GM18502 (cell line): ENCODE results near the gene CD63.
A peak's percentile ranks its signal among the peaks of the same experiment; 100 is the strongest.

Experiments used
- ATAC-seq: cut with Tn5 transposase; IDR thresholded peaks from one replicate; pipeline ENCODE4 v1.9.1; 2021; ENCODE audit warnings: mild to moderate bottlenecking; ENCODE audit not compliant: unreplicated experiment, poor library complexity

Gene CD63

DNA sequence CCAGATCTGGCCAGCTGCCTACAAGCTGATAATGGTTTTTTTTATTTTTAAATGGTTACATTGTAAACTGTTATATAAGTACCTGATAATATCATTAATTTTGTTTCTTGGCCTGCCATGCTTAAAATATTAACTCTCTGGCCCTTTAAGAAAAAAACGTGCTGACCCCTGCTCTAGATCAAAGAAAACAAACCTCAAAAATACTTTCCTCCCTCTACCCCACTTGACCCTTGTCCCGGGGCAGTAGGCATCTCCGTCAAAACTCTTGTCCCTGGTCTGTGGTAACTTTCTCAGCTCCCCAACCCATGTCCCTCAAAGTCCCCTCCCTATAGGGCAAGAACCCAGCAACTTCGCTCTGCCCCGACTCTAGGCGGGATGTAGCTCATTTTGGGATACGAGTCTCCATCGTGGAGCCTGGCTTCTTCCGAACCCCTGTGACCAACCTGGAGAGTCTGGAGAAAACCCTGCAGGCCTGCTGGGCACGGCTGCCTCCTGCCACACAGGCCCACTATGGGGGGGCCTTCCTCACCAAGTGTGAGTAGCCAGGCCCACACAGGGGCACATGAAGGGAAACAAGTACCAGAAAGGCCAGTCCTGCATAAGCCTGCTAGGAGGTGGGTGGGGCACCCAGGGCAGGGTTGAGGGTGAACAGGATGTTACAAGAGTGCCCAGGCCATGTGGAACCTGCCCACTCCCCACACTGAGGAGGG lies 5.1 kb downstream of the CD63 start:
- no peak for ATAC-seq

DNA sequence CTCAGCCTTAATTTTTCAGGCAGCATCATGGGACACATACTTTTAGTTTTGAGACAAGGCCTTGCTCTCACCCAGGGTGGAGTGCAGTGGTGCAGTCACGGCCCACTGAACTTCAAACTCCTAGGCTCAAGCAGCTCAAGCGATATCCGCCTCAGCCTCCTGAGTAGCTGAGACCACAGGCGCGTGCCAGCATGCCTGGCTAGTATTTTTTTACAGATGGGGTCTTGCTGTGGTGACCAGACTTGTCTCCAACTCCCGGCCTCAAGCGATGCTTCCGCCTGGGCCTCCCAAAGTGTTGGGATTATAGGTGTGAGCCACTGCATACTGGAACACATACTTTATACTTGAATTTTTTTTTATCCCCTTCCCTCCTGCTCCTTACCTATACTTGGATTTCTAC lies 5.9 kb downstream of the CD63 start:
- no peak for ATAC-seq

DNA sequence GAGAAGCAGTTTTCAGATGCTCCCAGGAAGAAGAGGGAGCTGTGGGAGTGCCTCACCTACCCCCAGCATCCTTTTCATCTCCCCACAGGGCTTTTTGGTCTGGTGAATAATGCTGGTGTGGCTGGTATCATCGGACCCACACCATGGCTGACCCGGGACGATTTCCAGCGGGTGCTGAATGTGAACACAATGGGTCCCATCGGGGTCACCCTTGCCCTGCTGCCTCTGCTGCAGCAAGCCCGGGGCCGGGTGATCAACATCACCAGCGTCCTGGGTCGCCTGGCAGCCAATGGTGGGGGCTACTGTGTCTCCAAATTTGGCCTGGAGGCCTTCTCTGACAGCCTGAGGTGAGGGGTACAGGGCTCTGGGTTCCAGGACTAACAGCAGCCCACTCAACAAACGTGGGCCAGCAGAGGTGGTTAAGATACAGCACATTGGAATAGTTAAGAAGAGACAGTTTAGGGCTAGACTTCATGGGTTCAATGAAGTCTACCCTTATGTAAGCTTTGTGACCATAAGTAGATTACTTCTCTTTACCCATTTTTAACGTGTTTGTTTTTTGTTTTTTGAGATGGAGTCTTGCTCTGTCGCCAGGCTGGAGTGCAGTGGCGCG lies 7.1 kb downstream of the CD63 start:
- no peak for ATAC-seq

DNA sequence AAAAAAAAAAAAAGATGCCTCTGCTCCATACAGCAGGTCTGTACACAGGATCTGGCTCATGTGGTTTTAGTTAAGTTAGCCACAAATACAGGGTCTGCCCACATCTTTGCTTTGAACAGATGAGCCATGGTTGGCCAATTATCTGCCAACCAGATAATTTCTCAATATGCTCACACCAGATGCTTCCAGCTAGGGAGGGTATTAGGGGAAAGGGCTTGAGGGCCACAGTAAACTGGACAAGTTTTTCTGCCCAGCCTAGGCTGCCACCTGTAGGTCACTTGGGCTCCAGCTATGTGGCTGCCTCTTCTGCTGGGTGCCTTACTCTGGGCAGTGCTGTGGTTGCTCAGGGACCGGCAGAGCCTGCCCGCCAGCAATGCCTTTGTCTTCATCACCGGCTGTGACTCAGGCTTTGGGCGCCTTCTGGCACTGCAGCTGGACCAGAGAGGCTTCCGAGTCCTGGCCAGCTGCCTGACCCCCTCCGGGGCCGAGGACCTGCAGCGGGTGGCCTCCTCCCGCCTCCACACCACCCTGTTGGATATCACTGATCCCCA lies 7.8 kb downstream of the CD63 start:
- ATAC-seq, result no peak

DNA sequence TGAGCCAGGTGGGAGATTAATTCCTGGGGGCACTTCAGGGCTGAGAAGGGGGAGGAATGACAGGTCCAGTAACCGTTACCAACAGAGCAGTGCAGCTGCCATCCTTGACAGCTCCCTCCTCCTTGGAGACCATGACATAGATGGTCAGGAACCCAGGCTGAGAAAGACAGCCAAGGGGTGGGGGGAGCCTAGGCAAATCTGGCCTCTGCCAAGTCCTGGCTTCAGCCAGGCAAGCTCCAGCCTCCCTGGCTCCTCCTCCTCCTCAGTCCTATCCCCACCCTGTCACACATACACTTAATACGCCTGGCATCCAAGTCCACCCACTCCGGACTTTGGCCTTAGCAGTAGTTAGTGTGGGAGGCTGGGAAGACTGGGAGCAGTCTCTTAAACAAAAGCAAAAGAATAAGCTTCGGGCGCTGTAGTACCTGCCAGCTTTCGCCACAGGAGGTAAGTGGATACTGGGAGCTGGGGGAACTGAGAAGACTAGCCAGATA lies 8.7 kb downstream of the CD63 start, which contains the start of gene RDH5:
Gene RDH5, plus strand, starts transcription at position 323 of the 494 bp plus-strand sequence. CDS start 792 bp downstream, outside the sequence.
- no peak for ATAC-seq

DNA sequence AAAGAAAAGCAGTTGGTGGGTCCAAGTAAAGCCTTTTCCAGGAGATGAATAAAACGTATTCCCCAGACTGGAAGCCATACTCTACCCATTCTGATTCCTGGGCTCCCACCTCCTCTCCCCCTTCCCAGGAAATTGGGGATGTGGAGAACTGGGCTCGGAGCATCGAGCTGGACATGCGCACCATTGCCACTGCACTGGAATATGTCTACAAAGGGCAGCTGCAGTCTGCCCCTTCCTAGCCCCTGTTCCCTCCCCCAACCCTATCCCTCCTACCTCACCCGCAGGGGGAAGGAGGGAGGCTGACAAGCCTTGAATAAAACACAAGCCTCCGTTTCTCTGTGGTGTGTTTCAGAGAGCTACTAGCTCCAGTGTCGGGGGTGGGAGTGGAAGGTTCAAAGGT lies 9.4 kb downstream of the CD63 start:
- ATAC-seq, result no peak

DNA sequence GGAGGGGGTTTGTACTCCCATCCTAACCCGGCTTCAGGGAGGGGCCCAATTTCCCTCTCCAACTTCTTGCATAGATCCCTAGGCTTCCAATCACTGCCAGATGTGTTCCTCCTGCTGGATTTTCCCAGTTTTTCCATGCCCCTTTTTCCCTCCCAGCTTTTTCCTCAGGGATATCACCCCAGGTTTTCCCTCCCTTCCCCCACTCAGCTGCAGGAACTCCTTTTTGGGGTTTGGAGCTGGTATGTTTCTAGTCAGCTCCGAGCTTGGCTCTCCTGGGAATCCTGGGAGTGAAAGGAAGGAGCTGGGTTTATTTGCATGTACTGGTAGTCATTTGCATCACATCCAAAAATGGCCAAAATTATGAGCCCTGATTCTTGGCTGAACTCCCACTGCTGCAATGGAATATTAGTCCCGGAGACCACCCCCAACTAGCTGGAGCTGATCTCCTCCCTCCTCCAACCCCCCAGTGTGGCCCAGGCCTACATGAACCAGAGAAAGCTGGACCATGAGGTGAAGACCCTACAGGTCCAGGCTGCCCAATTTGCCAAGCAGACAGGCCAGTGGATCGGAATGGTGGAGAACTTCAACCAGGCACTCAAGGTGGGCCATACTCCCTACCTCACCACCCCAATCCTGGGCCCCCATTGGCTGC lies 10.1 kb downstream of the CD63 start:
- ATAC-seq, result no peak

DNA sequence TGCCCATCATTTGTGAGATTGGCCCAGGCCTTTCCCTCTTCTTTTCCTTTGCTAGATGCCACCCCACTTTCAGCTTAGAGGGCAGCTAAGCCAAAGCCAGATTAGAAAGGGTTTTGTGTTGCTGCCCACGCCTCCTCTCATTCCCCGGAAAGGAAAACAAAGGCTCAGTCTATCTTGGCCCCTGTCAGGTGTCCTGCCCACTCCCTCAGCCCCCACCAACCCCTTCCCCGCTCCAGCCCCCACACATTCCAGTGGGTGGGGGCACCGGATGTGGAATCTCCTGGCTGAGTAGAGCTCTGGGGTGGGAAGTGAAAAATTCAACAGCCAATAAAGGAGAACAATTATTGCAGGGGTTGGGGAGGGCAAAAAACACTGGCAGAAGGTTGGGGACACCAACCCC lies 10.8 kb downstream of the CD63 start:
- ATAC-seq, result no peak

DNA sequence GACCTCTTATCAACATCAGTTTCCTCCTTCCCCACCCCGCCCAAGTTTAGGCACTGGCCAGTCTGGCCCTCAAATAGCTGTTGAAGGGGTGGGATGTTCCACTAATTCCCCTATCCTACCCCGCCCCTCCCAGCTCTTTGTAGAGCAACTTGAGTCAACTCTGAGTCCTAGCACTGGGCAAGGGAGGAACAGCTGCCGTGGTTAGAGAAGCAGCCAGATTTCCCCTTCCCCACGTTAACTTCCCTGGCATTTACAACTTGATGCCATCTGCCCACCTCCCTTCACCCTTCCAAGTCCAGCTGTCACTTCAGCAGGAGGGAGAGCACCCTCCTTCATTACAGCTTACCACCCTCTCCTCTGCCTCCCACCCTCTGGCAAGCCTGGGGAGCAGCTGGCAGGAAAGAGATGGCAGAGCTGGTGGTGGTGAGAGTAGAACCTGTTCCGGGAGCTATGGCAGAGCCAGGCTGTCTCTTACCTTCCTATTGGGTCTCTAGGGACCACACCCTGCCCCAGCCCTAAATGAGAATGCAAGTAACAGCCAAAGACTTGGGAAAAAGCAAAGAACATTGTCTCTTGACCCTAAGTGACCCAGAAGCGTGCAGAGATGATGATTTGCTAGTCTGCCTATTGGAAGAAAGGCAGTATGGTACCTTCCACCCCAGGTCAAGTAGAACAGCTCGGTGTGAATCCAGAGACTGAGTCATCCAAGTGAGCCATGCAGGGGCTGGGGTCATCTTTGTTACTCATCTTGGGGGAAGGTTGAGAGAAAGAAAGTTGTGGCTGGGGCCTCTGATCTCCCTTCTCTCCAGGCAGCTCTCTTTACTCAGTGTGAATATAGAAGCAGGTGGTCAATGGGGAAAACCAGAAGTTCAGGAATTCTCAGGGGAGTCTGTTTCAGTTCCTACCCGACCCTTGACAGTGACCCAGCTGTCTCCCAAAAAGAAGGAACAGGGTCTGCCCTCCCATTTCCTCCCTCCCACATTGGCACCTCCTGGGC lies 11.5 kb downstream of the CD63 start:
- no peak for ATAC-seq

DNA sequence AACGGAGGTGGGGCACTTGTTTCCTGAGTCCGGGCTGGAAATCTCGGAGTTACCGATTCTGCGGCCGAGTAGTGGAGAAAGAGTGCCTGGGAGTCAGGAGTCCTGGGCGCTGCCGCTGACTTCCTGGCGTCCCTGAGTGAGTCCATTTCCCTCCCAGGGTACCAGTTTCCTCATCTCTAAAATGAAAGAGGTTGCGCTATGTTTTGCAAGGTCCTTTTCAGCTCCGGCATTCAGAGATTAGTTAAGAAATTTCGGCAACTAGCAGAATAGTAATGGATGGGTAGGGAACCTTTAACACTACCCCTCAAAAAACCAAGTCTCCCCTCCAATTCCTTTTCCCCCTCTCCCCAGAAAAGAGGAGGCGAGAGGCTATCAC lies 12.2 kb downstream of the CD63 start:
- peak; percentile 40 for ATAC-seq

DNA sequence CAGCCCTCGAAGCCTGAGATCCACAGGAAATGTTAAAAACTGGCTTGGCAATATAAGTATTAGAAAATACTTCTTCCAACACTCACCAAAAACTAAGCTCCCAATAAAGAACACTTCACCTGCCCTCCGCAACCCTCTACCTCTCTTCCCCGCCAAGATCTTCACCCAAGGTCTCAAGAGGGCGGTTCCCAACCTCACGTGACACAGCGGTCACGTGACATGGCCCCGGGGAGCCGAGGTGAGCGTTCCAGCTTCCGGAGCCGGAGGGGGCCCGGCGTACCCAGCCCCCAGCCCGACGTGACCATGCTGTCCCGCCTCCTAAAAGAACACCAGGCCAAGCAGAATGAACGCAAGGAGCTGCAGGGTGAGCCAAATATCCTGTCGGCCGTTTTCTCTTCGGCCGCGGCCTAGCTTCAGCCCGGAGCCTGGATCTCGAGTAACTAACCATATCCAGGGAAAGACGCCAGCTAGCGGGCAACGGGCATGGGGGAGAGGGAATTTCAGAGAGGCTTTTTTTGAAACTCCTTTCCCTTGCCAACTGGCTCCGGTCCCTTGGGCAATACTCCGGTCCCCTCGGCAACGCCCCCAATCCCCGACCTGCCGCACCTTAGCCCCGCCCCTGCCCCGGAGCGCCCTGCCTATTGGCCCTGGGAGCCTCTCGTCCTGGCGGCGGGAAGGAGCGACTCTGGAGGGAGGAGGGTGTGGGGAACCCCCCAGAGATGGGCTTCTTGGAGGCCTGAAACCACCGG lies 12.8 kb downstream of the CD63 start, which contains the start of gene BLOC1S1:
Gene BLOC1S1, plus strand, starts transcription at position 214 of the 749 bp plus-strand sequence. Its CDS starts 6 bp downstream, at position 220.
- peak; percentile 93 for ATAC-seq

DNA sequence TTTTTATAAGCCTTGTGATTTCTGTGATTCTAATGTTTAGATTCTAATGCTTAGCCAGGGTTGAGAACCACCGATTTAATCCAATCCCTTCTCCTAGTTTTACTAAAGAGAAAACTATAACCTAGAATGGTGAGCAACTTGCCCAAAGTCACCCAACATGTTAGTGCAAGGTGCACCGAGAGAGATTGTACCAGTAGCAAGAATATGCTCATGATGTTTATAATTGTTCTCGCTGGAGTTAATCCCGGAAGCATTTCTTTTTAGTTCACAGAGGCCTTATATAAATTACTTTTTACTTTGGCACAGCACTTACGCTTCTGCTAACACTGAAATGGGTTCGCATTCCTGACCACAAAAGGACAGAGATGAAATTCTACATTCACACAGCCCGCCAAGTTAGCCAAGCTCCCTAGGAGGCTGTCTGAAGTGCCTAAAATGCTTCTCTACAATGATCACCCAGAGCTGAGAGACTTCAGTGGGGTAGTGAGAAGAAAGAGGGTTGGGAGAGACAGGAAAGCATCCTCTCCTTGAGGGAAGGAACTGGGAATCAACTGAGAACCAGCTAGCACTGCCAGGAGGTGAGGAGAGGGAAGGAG lies 13.5 kb downstream of the CD63 start:
- no peak for ATAC-seq

DNA sequence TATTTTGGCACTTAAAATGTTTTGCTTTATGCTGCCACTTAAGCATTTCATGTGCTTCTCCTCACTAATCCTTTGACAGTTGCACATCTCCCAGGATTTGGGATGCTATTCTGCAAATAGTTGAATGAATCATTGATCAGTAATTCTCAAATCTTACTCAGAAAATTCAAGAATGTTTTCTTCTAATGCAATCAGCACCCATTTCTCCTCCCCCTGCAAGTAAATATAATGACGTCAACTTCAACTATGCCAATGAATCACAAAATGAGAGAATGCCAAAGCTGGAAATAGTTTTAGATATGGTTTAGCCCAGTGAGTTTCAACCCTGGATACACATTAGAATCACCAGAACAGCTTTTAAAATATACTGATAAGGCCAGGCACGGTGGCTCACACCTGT lies 15.1 kb downstream of the CD63 start:
- ATAC-seq, result no peak

DNA sequence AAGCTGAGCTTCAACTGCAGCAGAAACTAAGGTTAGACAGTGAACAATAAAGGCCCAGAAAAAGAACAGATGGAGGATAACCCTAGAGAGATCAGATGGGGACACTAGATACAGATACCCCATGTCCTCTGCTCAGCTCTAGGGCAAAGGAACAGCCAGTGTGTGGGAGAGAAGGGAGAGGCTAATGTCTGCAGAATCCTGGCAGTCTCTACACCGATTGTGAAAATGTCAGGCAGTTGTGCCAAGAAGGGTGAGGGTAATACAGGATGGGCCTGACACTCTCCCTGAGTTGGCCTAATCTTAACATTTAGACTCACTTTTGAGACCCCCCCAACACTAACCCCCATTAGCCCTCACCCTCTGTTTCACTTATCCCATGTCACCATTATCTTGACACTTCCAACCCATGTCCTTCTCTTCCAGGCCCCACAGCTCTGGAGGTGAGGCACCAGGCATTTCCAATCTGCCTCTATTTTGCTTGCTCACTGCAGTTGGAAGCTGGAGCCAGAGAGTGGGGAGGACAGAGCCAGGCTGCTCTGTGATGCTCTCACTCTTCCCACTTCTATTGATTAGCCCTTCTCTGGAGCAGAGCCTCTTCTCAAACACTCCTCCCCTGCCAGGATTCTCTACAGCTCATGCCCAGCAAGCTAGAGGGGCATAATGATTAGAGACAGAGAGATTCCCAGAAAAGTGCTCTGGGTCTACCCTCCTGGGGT lies 16.0 kb downstream of the CD63 start:
- no peak for ATAC-seq

DNA sequence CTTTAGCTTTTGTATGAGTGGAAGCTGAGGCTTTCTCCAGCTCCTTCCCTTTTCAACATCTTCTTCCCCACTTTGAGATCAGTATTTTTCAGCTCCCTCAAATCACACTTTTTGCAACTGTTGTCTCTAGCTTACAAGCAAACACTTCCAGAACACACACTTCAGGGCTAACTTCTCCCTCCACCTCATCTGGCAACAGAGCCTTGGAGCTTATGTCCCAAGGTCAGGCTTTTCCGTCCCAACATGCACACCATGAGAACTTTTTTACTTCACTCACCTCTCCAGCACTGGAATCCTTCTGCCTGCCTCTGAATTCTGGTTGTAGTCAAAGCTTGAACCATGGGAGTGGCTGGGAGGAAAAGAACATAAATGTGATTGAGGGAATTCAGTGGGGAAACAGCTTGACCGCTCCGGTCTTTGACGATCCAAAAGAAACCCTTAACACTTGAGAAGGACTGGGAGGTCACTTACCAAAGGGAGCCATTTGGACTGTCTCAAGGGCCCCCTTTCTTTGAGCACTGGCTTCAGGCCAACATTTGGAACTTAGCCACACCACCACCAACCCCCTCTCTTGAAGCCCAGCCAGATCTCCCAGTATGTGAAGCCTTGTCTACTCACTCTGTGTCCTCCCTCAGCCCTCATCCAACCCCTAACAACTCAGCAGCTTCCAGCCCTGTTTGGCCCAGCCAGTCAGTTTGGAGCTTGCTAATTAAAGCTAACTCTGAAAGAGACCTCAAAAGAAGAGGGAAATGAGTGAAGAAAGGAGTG lies 16.8 kb downstream of the CD63 start:
- no peak for ATAC-seq

DNA sequence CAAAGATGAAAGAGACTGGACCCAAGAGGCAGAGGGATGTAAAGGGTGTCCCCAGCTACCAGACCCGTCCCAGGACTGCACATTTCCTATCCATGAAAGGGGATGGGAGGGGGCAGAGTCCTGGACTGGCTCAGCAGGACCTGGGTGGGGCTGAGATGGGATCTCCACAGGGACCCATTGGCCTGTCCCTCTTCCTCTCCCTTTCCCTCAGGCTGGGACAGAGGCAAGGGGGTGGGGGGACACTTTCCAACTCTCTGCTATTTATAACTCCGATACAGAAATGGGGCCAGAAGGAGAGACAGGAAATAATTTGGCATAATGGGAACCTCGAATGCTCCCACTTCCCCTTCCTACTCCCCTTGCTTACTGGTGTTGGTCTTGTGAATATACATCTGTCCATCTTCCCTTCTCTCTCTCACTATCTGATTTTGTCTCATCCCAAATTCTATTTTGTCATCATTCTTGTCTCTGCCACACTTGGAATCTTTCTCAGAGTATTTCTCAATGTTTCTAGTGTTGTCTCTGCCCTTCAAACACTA lies 20.0 kb downstream of the CD63 start:
- no peak for ATAC-seq
